OCI-LY7 (cell line): ENCODE data around the gene LRGUK.
"Not testable (repeated sequence)": the region's sequence is repeated elsewhere in the genome, so short reads cannot be mapped to it uniquely, and the experiment has no call there.

Experiments
- CTCF ChIP-seq: fragments of 200-600 bp; sonication (generic); conservative IDR thresholded peaks from 2 replicates; pipeline ENCODE4 v1.5.1; 2014; ENCODE audit warnings: mild to moderate bottlenecking, antibody characterized with exemption, low read length, moderate library complexity, mixed read lengths
- EZH2phosphoT487 ChIP-seq: fragments of 200-600 bp; sonication (generic); IDR thresholded peaks from 2 replicates; pipeline ENCODE4 v1.6.1; 2018; ENCODE audit warnings: low read depth, borderline replicate concordance, mild to moderate bottlenecking, mixed run types, antibody characterized with exemption, low read length, moderate library complexity, mixed read lengths

GRCh38 chr7:134077560-134077959 lies 49.6 kb upstream of the LRGUK start:
- not testable (repeated sequence) for TF ChIP-seq CTCF, EZH2phosphoT487
